Airway epithelial cell (primary cell): ENCODE data around the gene CASS4. TPM values are rescaled to one million over a fixed set of nuclear protein-coding genes. Genes with fewer than 3 reads are reported as not detected.

Source experiments
- total RNA-seq: library from RNA; depleted of rRNA; stranded (reverse); fragments of >200 nt; gene quantifications from 2 replicates; pipeline ENCODE4 v1.2.3, GENCODE V29; 2015

The CASS4 gene
- total RNA-seq: 0.21 TPM in 1 of 2 replicates, not detected in the other

DNA sequence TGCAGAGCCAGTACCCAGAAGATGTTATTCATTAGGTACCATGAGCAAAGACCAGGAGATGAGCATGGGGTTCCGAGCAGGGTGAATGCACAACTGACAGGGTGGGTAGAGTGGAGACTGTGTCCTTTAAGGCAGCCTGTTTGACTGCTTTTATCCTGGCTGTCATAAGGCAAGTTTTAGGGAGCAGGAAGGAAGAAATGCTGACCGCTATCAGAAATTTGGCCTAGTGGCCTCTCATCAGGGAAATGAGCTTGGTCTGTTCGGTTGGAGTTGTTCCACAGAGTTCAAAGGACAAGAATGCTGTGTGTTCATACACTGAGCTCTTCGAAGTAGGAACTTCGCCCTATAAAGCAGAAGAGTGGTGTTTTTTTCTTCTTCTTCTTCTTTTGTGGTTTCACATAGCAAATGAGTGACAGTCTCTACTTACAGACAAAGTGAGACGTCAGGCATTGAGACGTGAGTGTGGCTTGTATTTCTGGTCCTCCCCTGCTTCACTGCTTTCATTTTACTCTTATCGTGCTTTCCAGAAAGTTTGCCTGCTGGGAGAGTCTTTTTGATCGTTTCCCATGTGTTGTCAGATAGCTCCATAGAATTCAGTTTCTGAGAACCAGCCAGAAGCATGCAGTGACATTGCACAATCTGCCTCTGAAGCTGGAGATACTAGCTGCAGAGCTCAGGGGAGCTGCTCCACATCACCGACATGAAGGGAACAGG is at the start of gene CASS4:
Gene CASS4 (plus strand): TSS at position 502 of the 714 bp plus-strand sequence. CDS start 199 bp downstream, at position 701.

GRCh38 chr20:56392132-56392880 is 19.8 kb upstream of the CASS4 start, which contains the start of the genes AURKA and CSTF1:
AURKA (minus strand) TSS chr20:56392215; CDS start chr20:56388197, 4,018 bp downstream.
CSTF1 (plus strand) TSS chr20:56392645; CDS start chr20:56395553, 2,908 bp downstream.

GRCh38 chr20:56468316-56469076 is 56.4 kb downstream of the CASS4 start, which contains the start of gene RTF2:
RTF2 (plus strand) TSS chr20:56468627; CDS start chr20:56468698, 71 bp downstream.

Other genes with a start within 250 kb of the CASS4 start
- not detected in 2 replicates for gene MC3R, start 163.5 kb upstream of the CASS4 start, total RNA-seq
- 17.0 and 23.8 TPM in 2 replicates for gene FAM210B, start 53.3 kb upstream of the CASS4 start, total RNA-seq
- gene AURKA, start 20.0 kb upstream of the CASS4 start, total RNA-seq: 33.4 and 39.7 TPM in 2 replicates
- gene CSTF1, start 19.6 kb upstream of the CASS4 start, total RNA-seq: 18.9 and 27.3 TPM in 2 replicates
- gene RTF2, start 56.4 kb downstream of the CASS4 start, total RNA-seq: 47.3 and 51.6 TPM in 2 replicates
- 0.37 TPM in 1 of 2 replicates, not detected in the other for gene FAM209A, start 112.5 kb downstream of the CASS4 start, total RNA-seq
- gene FAM209B, start 121.0 kb downstream of the CASS4 start, total RNA-seq: 0.49 TPM in 1 of 2 replicates, not detected in the other
- 10.8 and 13.3 TPM in 2 replicates for gene TFAP2C, start 217.0 kb downstream of the CASS4 start, total RNA-seq